ENCODE measurements around the gene MYOD1. TPM values are rescaled to one million over a fixed set of nuclear protein-coding genes. Genes with fewer than 3 reads are reported as not detected.

Gene MYOD1
- total and polyA plus RNA-seq, 8 donors: not detected

GRCh38 chr11:17734986-17735817 lies 15.8 kb downstream of the MYOD1 start:
- TF ChIP-seq, protein P1, sequence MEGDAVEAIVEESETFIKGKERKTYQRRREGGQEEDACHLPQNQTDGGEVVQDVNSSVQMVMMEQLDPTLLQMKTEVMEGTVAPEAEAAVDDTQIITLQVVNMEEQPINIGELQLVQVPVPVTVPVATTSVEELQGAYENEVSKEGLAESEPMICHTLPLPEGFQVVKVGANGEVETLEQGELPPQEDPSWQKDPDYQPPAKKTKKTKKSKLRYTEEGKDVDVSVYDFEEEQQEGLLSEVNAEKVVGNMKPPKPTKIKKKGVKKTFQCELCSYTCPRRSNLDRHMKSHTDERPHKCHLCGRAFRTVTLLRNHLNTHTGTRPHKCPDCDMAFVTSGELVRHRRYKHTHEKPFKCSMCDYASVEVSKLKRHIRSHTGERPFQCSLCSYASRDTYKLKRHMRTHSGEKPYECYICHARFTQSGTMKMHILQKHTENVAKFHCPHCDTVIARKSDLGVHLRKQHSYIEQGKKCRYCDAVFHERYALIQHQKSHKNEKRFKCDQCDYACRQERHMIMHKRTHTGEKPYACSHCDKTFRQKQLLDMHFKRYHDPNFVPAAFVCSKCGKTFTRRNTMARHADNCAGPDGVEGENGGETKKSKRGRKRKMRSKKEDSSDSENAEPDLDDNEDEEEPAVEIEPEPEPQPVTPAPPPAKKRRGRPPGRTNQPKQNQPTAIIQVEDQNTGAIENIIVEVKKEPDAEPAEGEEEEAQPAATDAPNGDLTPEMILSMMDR (IDR thresholded peaks at IDR 0.05): no peak
- H3K27ac ChIP-seq: no peak overlapping the region
- intact Hi-C loops (cut with DNase I): no loop called here
- WGBS, 2 donors: 1 to 3% methylated on average over 35 to 73 of the region's 73 CpGs
- DNase-seq (peak; percentile 60 to 92 (median 78)), FAIRE-seq (no peak), ATAC-seq (peak; percentile 75 to 87 (median 84))
- peak overlapping the region; percentile 7 to 50 (median 24) for H3K4me3 ChIP-seq
- peaks cover 0 to 7% (median 0%) of the 10 kb centered on the region in 3 donors for H3K4me1 ChIP-seq
- H3K36me3 ChIP-seq: no peaks in the 10 kb centered on the region
- no peaks in the 10 kb centered on the region for H3K9me3 ChIP-seq
- H3K27me3 ChIP-seq: peaks cover 0 to 9% (median 6%) of the 10 kb centered on the region in 4 donors

DNA sequence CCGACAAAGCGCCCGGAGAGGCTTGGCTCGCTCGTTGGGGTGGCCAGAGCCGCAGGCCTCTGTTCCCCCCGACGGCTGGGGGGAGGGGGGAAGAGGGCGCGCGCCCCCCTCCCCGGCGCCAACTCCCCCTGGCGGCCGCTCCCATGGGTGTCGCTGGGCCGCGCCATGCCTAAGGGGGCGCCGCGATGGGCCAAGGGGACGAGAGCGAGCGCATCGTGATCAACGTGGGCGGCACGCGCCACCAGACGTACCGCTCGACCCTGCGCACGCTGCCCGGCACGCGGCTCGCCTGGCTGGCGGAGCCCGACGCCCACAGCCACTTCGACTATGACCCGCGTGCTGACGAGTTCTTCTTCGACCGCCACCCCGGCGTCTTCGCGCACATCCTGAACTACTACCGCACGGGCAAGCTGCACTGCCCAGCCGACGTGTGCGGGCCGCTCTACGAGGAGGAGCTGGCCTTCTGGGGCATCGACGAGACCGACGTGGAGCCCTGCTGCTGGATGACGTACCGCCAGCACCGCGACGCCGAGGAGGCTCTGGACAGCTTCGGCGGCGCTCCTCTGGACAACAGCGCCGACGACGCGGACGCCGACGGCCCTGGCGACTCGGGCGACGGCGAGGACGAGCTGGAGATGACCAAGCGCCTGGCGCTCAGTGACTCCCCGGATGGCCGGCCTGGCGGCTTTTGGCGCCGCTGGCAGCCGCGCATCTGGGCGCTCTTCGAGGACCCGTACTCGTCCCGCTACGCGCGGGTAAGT lies 16.6 kb downstream of the MYOD1 start:
- peaks cover 0 to 7% (median 0%) of the 10 kb centered on the region in 3 donors for H3K4me1 ChIP-seq
- no peaks in the 10 kb centered on the region for H3K36me3 ChIP-seq
- 8 to 14% methylated on average over 69 to 102 of the region's 102 CpGs for WGBS, 2 donors
- TF ChIP-seq, protein P1 (IDR thresholded peaks at IDR 0.05): no peak
- no peak overlapping the region for H3K27ac ChIP-seq
- intact Hi-C loops (cut with DNase I): no loop called here
- no peaks in the 10 kb centered on the region for H3K9me3 ChIP-seq
- H3K27me3 ChIP-seq: peaks cover 0 to 9% (median 6%) of the 10 kb centered on the region in 4 donors
- H3K4me3 ChIP-seq: no peak overlapping the region
- FAIRE-seq (no peak), DNase-seq (peak in 1 of 6 donors; percentile 64), ATAC-seq (no peak)

GRCh38 chr11:17736579-17736893 lies 17.2 kb downstream of the MYOD1 start:
- TF ChIP-seq, protein P1 (IDR thresholded peaks at IDR 0.05): no peak
- Histone ChIP-seq H3K4me1 (peaks cover 0 to 7% (median 0%) of the 10 kb centered on the region in 3 donors), H3K4me3 (no peak overlapping the region), H3K27me3 (peaks cover 0 to 9% (median 6%) of the 10 kb centered on the region in 4 donors), H3K9me3 (no peaks in the 10 kb centered on the region), H3K27ac (no peak overlapping the region), H3K36me3 (no peaks in the 10 kb centered on the region)
- DNase-seq (peak in 1 of 6 donors; percentile 48), ATAC-seq (no peak), FAIRE-seq (no peak)
- intact Hi-C loops (cut with DNase I): no loop called here
- 21% methylated on average over 12 of the region's 12 CpGs for WGBS, 2 donors

DNA sequence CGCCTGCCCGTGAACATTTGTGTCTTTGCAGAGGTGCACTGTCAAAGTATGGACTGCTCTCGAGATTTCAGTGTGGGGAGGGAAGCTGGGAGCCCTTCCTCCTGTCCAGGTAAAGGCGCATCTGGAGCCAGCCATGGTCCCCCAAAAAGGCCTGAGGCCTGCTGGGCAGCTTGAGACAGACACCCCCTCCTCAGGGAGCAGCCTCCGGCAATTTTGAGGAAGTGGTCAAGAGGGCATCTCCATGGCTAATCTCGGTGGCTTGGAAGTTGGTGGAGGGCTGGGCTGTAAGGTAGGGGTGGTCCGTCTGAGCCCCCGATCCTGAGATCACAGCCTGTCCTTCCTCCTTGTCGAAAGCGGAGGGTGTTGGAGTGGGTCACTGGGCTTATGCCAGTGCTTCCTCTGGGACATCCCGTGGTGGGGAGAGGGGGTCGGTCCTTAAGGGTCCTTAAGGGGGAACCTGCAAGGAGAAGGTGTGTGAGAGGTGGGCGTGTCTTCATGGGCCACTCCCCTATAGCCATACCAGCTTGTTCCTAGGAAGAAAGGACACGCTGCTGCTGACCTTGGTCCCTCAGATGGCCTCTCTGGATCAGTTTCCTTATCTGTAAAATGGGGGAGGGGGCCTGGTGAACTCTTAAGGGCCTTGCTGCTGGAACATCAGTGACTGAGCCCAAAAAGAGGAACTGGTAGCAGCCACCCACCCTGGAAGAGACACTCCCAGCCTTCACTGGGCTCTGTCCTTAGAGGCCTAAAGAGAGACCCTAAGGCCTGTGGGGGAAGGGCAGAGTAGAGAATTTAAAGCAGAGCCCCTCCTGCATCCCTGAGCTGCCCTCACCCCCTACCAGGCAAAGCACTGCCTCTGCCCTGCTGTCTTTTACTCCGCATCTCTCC lies 17.8 kb downstream of the MYOD1 start:
- intact Hi-C loops (cut with DNase I): no loop called here
- DNase-seq (peak in 1 of 6 donors; percentile 43), ATAC-seq (no peak), FAIRE-seq (no peak)
- Histone ChIP-seq H3K27me3 (peaks cover 0 to 9% (median 6%) of the 10 kb centered on the region in 4 donors), H3K4me1 (peaks cover 0 to 7% (median 0%) of the 10 kb centered on the region in 3 donors), H3K27ac (no peak overlapping the region), H3K36me3 (no peaks in the 10 kb centered on the region), H3K9me3 (no peaks in the 10 kb centered on the region), H3K4me3 (no peak overlapping the region)
- WGBS, 2 donors: 42 to 54% methylated on average over 15 of the region's 15 CpGs
- TF ChIP-seq, protein P1 (IDR thresholded peaks at IDR 0.05): no peak
